NCI-H510A treated with DMSO at 0.1 percent for 48 hours (cell line): ENCODE data around the gene AKAP11.

Source experiments
- DNase-seq: peaks from one replicate; lab custom pipeline; 2025; lab: John Stamatoyannopoulos, UW

The AKAP11 gene

DNA sequence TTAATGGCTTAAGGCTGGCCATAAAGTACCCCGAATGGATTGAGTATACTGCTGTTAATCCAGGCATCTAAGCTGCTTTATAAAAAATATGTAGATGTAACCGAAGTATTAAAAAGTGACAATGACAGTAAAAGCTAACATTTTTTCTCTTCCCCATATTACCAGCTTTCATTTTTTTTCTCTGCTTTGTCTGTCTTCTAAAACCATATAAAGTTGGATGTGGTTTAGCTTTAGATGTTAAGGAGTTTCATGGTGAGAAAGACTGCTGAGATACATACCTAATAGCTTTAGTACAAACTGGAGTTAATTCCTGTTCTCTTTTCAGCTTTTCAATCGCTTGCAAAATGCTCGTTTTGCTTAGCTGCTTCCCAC lies 838 bp downstream of the AKAP11 start:
- no peak for DNase-seq

DNA sequence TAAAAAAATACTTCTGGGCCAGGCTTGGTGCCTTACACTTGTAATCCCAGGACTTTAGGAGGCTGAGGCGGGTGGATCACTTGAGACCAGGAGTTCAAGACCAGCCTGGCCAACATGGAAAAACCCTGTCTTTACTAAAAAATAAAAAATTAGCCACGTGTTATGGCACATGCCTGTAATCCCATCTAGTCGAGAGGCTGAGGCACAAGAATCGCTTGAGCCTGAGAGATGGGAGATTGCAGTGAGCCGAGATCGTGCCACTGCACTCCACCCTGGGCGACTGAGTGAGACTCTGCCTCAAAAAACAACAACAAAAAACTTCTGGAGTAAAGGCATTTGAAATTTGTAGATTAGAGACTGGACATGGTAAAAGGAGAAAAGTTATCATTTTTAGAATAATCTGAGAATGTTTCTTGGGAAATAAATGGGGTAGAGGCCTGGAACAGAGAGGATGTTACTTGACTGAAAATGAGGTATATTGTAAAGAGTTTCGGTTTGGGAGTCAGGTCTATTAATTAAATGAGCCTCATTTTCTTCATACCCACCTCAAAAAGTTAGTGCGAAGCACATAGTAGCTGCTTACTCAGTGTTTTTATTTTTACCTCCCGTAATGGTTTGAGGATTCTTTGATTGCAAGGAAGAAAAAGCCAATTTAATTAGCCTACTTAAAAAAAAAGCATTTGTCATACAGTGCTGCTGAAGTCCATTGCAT lies 2.6 kb downstream of the AKAP11 start:
- no peak for DNase-seq

DNA sequence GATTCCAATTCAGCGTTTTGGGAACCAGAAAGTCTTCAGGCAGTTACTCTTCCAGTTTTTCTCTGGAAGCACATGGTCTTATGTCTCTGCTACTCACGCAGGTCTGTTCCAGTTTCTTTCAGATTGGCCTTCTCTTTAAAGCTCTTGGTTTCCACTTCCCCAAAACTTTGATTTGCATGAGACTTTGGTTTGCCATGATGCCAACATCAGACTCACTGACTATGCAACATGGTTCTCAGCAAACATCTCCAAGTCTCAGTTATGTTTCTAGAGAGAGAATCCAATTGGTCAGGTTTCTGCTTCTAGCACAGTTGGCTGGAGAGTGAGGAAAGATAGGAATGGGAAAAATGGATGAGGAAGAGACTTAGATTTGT lies 3.1 kb downstream of the AKAP11 start:
- no peak for DNase-seq

DNA sequence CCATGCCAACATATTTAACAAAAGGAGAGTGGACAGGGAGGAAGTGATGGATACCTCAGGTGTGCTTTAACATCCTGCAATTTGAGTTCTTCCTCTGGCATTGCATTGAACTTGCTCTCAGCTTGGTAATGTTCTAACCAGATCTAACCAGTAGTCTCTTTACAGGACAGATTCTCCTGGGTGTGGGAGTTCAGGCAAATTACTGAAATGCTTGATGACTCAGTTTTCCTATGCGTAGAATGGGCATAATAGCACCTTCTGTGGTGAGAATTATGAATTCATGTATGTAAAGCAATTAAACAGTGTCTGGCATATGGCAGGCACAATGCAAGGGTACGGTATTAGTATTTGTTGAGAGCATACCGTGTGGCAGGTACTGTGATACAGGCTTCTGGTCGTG lies 3.6 kb downstream of the AKAP11 start:
- no peak for DNase-seq

DNA sequence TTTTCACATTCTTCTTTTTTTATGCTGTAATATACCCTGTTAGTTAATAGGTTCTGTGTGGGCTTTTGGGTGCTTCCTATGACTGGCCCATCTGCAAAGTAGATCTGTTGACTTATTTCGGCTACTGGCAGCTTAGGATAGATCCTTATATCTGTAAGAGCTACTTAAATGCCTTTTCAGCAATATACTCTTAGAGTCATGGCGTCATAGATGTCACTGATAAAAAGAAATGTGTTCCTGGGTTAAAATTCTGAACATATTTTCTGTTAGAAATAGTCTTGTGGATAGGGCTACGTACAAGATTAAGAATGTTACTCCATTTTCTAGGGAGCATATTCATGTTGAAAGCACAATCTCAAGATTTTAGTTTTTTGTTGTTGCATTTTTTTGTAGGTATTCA lies 4.7 kb downstream of the AKAP11 start:
- DNase-seq = no peak

DNA sequence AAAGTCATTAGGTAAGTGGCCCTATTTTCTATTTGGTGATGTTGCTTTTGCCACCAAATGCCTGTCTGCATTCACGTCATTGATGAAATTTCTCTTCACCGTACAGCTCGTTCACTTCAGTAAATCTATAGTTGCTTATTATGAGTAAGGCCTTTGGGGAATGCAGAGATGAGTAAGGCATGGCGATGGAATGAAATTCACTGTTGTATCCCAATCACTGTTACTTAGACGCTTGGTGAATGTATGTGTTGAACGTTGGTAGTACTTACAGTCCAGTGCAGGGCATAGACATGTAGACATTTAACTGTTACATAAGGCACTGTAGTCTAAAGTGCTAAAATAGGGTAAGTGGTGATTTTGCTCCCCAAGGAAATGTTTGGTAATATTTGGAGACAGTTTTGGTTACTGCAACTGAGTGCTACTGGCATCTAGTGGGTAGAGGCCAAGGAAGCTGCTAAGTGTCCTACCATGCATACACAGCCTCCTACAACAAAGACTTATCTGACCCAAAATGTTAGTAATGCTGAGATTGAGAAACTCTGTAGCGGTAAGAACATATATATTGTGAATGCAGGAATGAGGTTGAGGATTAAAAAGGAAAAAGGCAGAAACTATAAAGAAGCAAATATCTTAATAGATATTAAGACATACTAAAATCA lies 5.8 kb downstream of the AKAP11 start:
- DNase-seq = no peak

DNA sequence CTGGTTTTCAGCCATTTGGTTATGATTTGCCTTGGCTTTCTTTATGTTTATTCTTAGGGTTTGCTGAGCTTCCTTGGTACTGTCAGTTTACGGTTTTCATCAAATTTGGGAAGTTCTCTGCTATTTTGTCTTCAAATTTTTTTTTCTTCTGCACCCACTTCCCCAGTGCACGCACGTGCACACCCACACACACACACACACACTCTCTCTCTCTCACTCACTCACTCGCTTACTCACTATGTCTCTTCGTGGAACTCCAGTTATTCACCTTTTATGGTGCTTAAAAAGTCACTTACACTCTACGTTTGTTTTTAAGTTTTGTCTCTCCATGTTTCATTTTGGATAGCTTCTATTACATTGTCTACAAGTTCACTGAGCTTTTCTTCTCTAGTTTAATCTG lies 7.1 kb downstream of the AKAP11 start:
- no peak for DNase-seq

DNA sequence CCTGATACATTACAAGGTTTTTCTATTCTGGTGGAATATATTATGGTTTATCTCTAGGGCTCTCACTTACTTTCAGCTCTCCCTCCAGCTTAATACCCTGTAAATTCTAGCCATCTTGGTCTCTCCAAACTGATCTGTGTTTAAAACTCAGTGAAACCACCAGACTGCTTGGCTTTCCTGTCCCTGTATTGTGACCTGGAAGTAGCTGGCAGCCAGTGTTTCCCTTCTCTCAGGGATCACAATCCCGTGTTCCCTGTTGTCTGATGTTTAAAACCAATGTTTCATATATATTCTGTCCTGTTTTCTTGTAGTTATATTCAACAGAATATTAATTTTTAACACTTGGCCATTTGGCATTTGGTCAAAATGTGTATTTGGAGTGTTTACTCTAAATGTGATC lies 8.0 kb downstream of the AKAP11 start:
- DNase-seq = no peak

DNA sequence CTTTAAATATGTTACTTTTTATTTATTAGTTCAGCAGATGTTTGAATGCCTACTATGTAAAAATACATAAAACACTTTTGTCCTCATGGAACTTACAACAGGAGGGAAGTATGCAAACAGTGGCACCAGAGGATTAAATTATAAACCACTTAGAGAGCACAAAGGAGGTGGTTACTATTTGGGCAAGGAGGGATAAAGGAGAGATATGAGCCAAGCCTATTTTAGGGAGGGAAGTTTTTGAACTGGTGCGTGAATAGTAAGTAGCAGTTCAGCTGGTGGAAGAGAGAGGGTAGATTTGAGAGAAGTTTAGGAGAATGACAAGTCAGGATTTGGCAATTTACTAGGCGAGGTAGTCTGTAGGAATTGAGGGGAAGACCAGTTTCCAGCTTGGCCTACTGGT lies 8.6 kb downstream of the AKAP11 start:
- no peak for DNase-seq

DNA sequence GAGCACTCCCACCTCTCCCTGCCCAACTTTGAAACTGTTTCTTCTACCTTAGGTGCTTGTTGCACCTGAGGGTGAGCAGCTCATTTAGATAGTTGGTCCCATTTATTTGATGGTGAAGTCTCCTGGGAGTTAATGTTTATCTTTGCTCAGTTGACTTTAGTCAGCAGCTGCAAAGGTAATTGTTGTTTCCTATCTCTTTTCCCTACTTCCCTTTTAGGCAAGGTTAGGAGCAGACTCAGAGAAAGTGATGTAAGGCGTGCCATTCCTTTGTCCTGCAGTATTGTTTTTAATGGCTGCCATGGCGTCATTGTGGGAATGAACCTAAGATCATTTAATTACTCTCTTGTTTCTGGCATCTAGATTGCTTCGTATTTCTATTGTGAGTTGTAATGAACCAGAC lies 11.6 kb downstream of the AKAP11 start:
- DNase-seq = no peak

DNA sequence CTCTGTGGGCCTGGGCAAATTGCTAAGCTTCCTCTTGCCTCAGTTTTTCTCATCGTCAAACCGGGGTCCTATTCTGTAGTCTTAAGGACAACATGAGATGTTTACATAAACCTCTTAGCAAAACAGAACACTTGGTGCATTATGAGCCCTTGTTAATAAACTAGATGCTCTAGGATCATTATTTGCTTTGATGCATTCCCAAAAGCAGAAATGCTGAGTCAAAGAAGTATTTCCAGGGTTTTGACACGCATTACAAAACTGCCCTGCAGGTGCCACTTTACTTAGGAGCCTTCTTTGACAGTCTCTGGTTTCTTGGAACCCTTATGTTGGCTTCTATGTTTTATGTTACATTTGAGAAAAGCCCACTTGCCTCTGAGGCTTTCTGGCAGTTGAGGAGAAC lies 12.1 kb downstream of the AKAP11 start:
- no peak for DNase-seq

DNA sequence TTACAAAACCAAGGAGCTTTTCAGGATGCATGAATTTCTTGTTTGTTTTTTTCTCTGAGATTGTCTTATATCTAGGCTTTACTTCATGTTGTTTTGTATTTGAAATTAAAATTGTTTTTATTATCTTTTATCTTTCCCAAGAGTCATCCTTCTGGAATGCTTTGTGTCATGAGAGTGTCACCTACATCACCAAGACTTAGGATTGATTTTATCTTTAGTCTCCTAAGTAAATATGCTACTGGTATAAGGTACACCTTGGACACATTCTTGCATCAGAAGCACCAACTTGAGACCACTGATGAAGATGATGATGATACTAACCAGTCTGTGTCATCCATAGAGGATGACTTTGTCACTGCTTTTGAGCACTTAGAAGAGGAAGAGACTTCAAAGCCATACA lies 26.4 kb downstream of the AKAP11 start:
- no peak for DNase-seq

DNA sequence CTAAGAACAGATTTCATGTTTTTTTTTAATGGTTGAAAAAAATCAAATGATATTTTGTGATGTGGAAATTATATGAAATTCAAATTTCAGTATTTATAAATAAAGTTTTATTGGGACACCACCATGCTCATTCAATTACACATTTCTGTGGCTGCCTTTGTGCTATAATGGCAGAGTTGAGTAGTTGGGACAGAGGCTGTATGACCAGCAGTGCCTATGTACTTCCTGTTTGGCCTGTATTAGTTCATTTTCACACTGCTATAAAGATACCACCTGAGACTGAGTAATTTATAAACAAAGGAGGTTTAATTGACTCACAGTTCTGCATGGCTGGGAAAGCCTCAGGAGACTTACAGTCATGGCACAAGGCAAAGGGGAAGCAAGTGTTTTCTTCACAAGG lies 33.6 kb downstream of the AKAP11 start:
- no peak for DNase-seq

DNA sequence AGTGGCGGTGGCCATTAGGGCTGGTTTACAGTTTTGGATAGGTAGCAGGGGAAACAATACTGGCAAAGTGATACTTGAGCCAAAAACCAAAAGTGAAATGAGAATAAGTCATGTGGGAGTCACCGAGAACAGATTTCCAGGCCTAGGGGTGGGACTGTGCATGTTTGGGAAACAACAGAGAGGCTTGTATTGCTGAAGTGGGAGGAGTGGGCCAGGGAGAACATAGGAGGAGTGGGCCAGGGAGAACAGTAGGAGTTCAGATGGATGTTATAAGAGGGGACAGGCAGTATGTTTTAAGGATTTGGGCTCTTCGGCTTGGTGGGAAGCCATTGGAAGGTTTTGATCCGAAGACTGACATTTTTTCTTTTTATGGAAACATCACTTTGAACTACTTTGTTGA lies 35.5 kb downstream of the AKAP11 start:
- no peak for DNase-seq

DNA sequence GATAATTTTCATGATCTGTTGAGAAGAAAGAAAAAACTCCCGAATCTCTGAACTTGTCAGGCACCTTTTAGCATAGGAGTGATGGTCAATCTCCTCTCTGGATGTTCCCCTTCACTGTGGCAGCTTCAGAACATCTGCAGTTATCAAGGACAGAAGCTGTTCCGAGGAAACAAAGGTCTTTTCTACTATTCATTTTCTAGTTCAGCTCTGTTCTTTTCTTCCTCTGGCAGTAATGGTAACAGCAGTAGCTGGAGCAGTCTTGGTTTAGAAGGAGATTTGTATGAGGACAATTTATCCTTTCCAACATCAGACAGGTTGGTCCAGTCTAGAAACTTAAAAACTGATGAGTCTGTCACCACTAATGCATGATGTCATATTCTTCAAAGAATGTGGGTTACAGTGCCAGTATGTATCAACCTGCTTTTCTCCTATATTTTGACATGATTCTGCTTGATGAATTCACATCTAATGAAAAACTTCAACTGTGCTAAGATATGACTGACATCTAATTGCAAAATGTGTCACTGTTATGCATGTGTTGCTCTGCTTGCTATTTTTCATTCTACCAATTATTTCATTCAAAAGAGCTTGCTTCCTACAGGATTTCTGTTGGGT lies 41.0 kb downstream of the AKAP11 start:
- DNase-seq = no peak

DNA sequence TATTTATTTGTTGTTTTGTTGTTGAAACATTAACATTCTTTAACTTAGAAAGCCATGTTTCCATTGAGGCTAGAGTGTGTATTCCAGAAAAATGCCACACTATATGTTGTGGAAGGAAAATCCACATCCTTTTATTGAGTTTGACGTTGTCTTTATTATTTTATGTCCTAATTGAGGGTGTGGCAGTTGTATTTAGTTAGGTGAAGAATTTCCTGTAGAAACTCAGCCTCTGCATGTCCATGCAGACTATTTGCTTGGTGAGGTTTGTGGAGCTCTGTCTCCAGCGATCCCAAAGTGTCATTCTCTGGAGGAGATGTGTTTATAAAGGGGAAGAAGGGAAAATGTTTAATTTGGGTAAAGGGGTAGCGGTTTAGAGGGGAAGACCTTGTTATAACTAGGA lies 46.6 kb downstream of the AKAP11 start:
- DNase-seq = no peak

DNA sequence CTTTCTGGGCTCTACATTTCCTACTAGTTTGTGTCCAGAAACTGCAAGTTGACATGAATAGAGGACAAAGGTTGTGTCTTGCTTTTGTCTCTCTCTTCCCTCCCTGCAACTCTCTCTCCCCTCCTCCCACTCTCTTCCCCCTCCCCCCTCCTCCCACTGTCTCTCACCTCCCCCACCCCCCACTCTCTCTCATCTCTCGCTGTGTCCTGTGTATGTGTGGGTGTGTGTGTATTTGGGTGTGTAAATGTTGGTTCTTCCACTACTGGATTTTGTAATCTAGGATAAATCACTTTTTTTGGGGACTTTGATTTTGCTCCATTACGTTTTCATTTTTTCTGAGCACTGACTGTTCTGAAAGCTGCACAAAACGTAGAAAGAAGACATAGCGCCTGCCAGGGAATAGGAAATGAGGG lies 48.4 kb downstream of the AKAP11 start:
- no peak for DNase-seq

DNA sequence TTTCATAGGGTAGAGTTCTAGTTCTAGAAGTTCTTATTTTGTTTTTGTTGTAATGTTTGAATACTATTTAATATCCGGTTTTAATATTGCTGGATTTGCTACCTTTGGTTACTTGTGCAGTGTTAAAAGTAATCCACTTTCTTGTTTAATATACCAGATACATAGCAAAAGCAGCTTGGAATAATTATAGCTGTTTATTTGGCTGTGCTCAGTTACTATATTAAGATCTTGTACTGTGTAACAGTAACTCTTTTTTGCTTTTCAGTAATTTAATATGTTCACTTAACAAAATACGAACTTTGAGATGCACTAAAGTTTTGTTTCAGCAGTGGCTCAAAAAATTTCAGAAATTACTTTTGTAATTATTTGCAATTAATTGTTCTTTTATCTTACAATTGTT lies 50.9 kb downstream of the AKAP11 start:
- no peak for DNase-seq

DNA sequence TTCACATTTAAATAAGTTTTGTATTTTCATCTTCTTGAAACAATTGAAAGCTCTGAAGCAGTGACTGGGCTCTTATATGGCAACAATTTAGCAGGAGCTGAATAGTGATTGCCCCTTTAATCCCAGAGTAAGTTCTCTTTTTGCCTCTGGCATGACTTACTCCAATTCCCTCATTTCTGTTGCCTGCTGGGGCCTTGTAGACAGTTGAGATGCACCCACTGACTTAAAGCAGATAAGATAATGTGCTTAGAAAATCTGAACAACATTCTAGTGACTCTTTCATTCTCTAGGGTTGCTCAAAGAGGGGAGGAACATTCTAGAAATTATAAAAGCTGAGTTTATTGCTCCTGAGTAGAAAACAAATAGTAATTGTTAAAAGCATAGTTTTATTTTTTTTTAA lies 52.8 kb downstream of the AKAP11 start:
- DNase-seq = no peak

DNA sequence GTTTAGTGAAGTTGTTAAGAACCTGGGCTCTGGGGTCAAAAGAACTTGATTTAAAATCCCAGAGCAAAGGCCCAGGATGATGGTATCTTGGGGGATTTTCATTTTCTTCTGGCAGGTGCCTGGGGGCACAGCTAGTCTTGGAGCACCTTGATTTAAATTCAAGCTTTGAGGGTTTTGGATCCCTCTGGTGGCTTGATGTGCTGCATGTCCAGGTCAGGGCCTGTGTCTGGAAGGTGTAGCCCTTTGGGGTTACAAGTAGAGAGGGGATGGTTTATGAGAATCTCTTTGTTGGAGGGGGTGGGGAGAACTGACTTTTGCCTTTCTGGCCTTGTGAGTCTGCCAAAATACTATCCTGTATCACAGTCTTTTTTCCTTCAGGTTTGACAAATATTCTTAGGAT lies 55.8 kb downstream of the AKAP11 start:
- DNase-seq = no peak

DNA sequence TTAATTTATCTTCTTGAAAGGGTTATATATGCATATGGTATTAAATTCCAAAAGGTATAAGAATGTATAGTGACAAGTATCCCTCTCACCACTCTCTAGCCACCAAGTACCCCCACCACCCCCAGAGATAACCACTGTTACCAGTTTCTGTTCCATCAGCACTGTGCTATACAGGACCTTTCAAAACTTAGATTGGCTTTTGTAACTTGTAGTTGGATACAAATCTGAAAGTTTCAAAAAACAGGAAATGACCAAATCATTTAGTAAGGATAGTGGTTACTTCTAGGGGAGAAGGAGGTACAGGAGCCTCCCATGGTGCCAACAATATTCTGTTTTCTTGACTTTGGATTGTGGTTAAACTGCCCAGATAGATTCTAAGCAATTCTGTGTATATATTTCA lies 56.7 kb downstream of the AKAP11 start:
- DNase-seq = no peak

DNA sequence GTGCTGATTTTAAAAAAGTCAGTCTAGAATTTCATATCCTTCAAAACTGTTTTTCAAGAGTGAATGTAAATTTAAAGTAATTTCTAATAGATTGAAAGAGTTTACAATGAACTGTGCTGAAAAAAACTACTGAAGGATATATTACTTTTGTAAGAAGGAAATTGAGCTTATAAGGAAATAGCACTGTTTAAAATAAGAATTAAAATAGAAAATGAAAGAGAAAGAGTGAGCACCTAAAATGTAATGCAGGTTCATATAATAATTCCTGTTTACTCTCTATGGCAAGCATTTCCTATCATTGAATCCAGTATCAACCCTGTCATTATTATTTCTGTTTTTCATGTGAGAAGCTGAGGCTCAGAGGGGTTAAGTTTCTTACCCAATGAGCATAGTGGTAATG lies 57.3 kb downstream of the AKAP11 start:
- no peak for DNase-seq

DNA sequence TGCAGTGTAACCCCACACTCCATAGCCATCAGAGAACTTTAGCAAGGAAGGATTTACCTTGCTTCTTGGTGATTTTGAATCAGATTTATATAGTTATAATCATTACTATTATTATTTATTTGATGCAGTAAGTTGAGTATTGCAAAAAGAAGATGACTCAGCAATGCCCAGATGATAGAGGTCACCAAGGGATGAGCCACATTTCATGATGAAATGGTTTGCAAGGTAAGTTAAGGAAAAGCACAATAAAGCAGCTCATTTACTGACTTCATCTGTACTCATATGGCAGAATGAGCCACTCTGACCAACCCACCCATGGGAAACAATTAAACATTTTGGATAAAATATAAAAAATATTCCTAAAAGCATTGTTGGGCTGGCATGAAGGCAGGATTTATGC lies 59.1 kb downstream of the AKAP11 start:
- DNase-seq = no peak
